B cell (primary cell): ENCODE data around the gene POLN. TPM values are rescaled to one million over a fixed set of nuclear protein-coding genes. Genes with fewer than 3 reads are reported as not detected.

Experiments
- ATAC-seq: fragments of 200-7000 bp; cut with Tn5 transposase; one replicate; pipeline ENCODE4 v1.10.0; 2021; ENCODE audit warnings: low read depth, mild to moderate bottlenecking, moderate number of reproducible peaks, moderate library complexity
- CTCF ChIA-PET: fragments of 350-600 bp; sonication (Branson Sonifier 250); formaldehyde crosslinking; loops from one replicate; lab custom pipeline; 2021; ENCODE audit warnings: antibody characterized with exemption, inconsistent platforms; lab: Charles Lee
- POLR2A ChIA-PET: fragments of 350-600 bp; sonication (Branson Sonifier 250); formaldehyde crosslinking; loops from one replicate; lab custom pipeline; 2021; ENCODE audit warnings: antibody characterized with exemption; lab: Charles Lee
- DNase-seq: peaks from one replicate; pipeline ENCODE4 v3.0.0; 2013
- H2AFZ ChIP-seq: 2 replicates; pipeline ENCODE4 v1.6.1; 2012; ENCODE audit warnings: mild to moderate bottlenecking, low read depth, low read length; ENCODE audit not compliant: insufficient read depth, poor library complexity, severe bottlenecking
- H3K27ac ChIP-seq, 2 donors: 1 replicate in 1 of 2; 2 replicates in 1 of 2; pipeline ENCODE4 v1.5.1; 2012 to 2013; ENCODE audit warnings: low read length in 2 of 2, mild to moderate bottlenecking in 2 of 2, moderate library complexity in 1 of 2
- H3K27me3 ChIP-seq, 4 experiments: fragments of 200-600 bp in 1 of 4; sonication (generic) in 1 of 4; replicated peaks in 1 of 4; 1 replicate in 2 of 4; 2 replicates in 2 of 4; pipeline versions ENCODE4 v1.6.1 to v1.7.0; 2013 to 2016; ENCODE audit warnings: low read length in 3 of 4, mild to moderate bottlenecking in 2 of 4, mixed read lengths in 1 of 4, moderate library complexity in 1 of 4; ENCODE audit not compliant: insufficient read depth in 4 of 4, control insufficient read depth in 3 of 4; ENCODE audit errors: control extremely low read depth in 1 of 4
- H3K36me3 ChIP-seq, 2 experiments: replicated peaks in 1 of 2; 1 replicate in 1 of 2; 2 replicates in 1 of 2; pipeline versions ENCODE4 v1.6.1 to v1.7.1; 2013; ENCODE audit warnings: low read length in 1 of 2; ENCODE audit not compliant: insufficient read depth in 2 of 2, control insufficient read depth in 1 of 2; ENCODE audit errors: control extremely low read depth in 1 of 2, extremely low read depth in 1 of 2
- H3K4me1 ChIP-seq, 2 donors: fragments of 200-600 bp in 1 of 2; sonication (generic) in 1 of 2; 1 replicate in 1 of 2; 2 replicates in 1 of 2; pipeline versions ENCODE4 v1.5.1 to v1.6.1; 2013 to 2017; ENCODE audit warnings: low read length in 2 of 2; ENCODE audit not compliant: control insufficient read depth in 2 of 2, insufficient read depth in 2 of 2
- H3K4me2 ChIP-seq: replicated peaks from 2 replicates; pipeline ENCODE3; 2012; ENCODE audit warnings: mild to moderate bottlenecking, low read depth, low read length; ENCODE audit not compliant: poor library complexity, severe bottlenecking
- H3K4me3 ChIP-seq, 5 experiments: fragments of 200-600 bp in 1 of 5; sonication (generic) in 1 of 5; 1 replicate in 3 of 5; 2 replicates in 2 of 5; pipeline versions ENCODE4 v1.5.1 to v1.7.0; 2011 to 2016; ENCODE audit warnings: low read length in 4 of 5, mild to moderate bottlenecking in 4 of 5, low read depth in 2 of 5, control low read depth in 1 of 5, moderate library complexity in 1 of 5; ENCODE audit not compliant: insufficient read depth in 1 of 5; ENCODE audit errors: control extremely low read depth in 1 of 5, extremely low read depth in 1 of 5
- H3K79me2 ChIP-seq: fragments of 200-600 bp; sonication (generic); one replicate; pipeline ENCODE4 v1.6.0; 2016; ENCODE audit warnings: low read length; ENCODE audit not compliant: control insufficient read depth, insufficient read depth
- H3K9ac ChIP-seq: fragments of 200-600 bp; sonication (generic); 2 replicates; pipeline ENCODE4 v1.6.1; 2017; ENCODE audit warnings: mild to moderate bottlenecking, low read length, moderate library complexity
- H3K9me3 ChIP-seq, 3 donors: one replicate each; pipeline versions ENCODE4 v1.6.1 to v1.7.1; 2013; ENCODE audit warnings: low read length in 2 of 3; ENCODE audit not compliant: control insufficient read depth in 2 of 3, insufficient read depth in 1 of 3; ENCODE audit errors: control extremely low read depth in 1 of 3
- H4K20me1 ChIP-seq: 2 replicates; pipeline ENCODE4 v1.6.0; 2012; ENCODE audit warnings: mild to moderate bottlenecking, low read length; ENCODE audit not compliant: insufficient read depth, control insufficient read depth, poor library complexity, severe bottlenecking
- H3K27ac Mint-ChIP-seq: one replicate; pipeline ENCODE4 v1.8.0; 2021; ENCODE audit warnings: mixed read lengths
- H3K27me3 Mint-ChIP-seq: one replicate; pipeline ENCODE4 v1.8.0; 2021; ENCODE audit warnings: mixed read lengths
- H3K4me1 Mint-ChIP-seq: one replicate; pipeline ENCODE4 v1.8.0; 2021; ENCODE audit warnings: mixed read lengths
- H3K4me3 Mint-ChIP-seq: one replicate; pipeline ENCODE4 v1.8.0; 2021; ENCODE audit warnings: mixed read lengths
- H3K9me3 Mint-ChIP-seq: one replicate; pipeline ENCODE4 v1.8.0; 2022; ENCODE audit warnings: mixed read lengths; ENCODE audit not compliant: insufficient read depth
- CTCF ChIP-seq: fragments of 200-600 bp; IDR thresholded peaks from one replicate; pipeline ENCODE4 v1.8.0; 2022; ENCODE audit warnings: antibody characterized with exemption, mild to moderate bottlenecking
- EZH2 ChIP-seq: IDR thresholded peaks from 2 replicates; pipeline ENCODE4 v1.6.1; 2012; ENCODE audit warnings: borderline replicate concordance, low read depth, mild to moderate bottlenecking, moderate library complexity, low read length; ENCODE audit not compliant: insufficient read depth, poor library complexity, severe bottlenecking
- WGBS: methylation state at CpG from one replicate; pipeline ENCODE4 v1.1.5; 2013; ENCODE audit warnings: missing lambda C conversion rate; ENCODE audit not compliant: insufficient coverage; 5-methylcytosine and 5-hydroxymethylcytosine counted together
- intact Hi-C: fragments of 100-400 bp; cut with micrococcal nuclease; formaldehyde crosslinking; loops from one replicate; pipeline ENCODE4 v1.10.0; 2022
- polyA plus RNA-seq: library from polyadenylated mRNA; depleted of rRNA; stranded (reverse); fragments of >200 nt; gene quantifications from 2 replicates; pipeline ENCODE4 v1.2.3, GENCODE V29; 2012
- total RNA-seq, 2 donors: library from RNA; stranded (reverse); fragments of 120-200 nt in 1 of 2; gene quantifications; 1 replicate in 1 of 2; 2 replicates in 1 of 2; pipeline versions ENCODE4 v1.2.3 to v1.2.4, GENCODE V29; 2013 to 2022

The POLN gene
- total and polyA plus RNA-seq, 2 donors (not counting 1 experiment from before 2014, with no cell fraction given) = 0.73 to 1.5 TPM

GRCh38 chr4:2253160-2254084 is 11.5 kb upstream of the POLN start:
- no peaks in the 10 kb centered on the region for H3K9me3 Mint-ChIP-seq
- H3K4me2 ChIP-seq = no peak overlapping the region
- no peak overlapping the region for H3K27ac Mint-ChIP-seq
- H3K36me3 ChIP-seq = peaks cover 0 to 64% of the 10 kb centered on the region in 2 experiments
- H3K27me3 ChIP-seq = no peaks in the 10 kb centered on the region
- H3K9ac ChIP-seq = no peak overlapping the region
- H4K20me1 ChIP-seq = peaks cover 79% of the 10 kb centered on the region
- CTCF ChIA-PET = no interaction called here
- TF ChIP-seq CTCF (no peak), EZH2 (no peak)
- H3K27ac ChIP-seq = no peak overlapping the region
- no peak overlapping the region for H2AFZ ChIP-seq
- DNase-seq (no peak), ATAC-seq (no peak)
- no peak overlapping the region for H3K4me3 Mint-ChIP-seq
- POLR2A ChIA-PET = no interaction called here
- H3K4me3 ChIP-seq = no peak overlapping the region
- H3K9me3 ChIP-seq = no peaks in the 10 kb centered on the region
- H3K79me2 ChIP-seq = peaks cover 27% of the 10 kb centered on the region
- intact Hi-C loops = no loop called here
- H3K27me3 Mint-ChIP-seq = no peaks in the 10 kb centered on the region
- 96% methylated on average over 32 of the region's 32 CpGs for WGBS
- peaks cover 13% of the 10 kb centered on the region for H3K4me1 Mint-ChIP-seq
- peaks cover 0 to 2% of the 10 kb centered on the region in 2 donors for H3K4me1 ChIP-seq

GRCh38 chr4:2252530-2253091 is 10.7 kb upstream of the POLN start:
- intact Hi-C loops = no loop called here

More at GRCh38 chr4:2252530-2253091, 10.7 kb upstream of the POLN start:
- no peak for DNase-seq
- Mint-ChIP-seq H3K27me3 (no peaks in the 10 kb centered on the region), H3K9me3 (no peaks in the 10 kb centered on the region), H3K4me1 (peaks cover 8% of the 10 kb centered on the region), H3K4me3 (no peak overlapping the region), H3K27ac (no peak overlapping the region)
- H3K4me2 ChIP-seq = no peak overlapping the region
- H3K79me2 ChIP-seq = peaks cover 20% of the 10 kb centered on the region
- H3K27ac ChIP-seq = no peak overlapping the region
- 91% methylated on average over 6 of the region's 12 CpGs for WGBS
- no peaks in the 10 kb centered on the region for H3K4me1 ChIP-seq
- no peak overlapping the region for H3K9ac ChIP-seq
- H4K20me1 ChIP-seq = peaks cover 71% of the 10 kb centered on the region
- ATAC-seq = no peak
- CTCF ChIA-PET = no interaction called here
- no peaks in the 10 kb centered on the region for H3K27me3 ChIP-seq
- H3K4me3 ChIP-seq = no peak overlapping the region
- H3K9me3 ChIP-seq = no peaks in the 10 kb centered on the region
- POLR2A ChIA-PET = no interaction called here
- TF ChIP-seq CTCF (no peak), EZH2 (no peak)
- no peak overlapping the region for H2AFZ ChIP-seq
- H3K36me3 ChIP-seq = peaks cover 0 to 67% of the 10 kb centered on the region in 2 experiments
